Ascending aorta (tissue), 2 donors: Measurements from ENCODE around the gene CLCN5. TPM values are rescaled to one million over a fixed set of nuclear protein-coding genes. Genes with fewer than 3 reads are reported as not detected.

ENCODE experiments used
- DNase-seq, 2 donors: peaks; one replicate each; pipeline ENCODE4 v3.0.0-alpha.2; 2019; ENCODE audit warnings: low spot score in 2 of 2
- H3K27ac ChIP-seq, 2 donors: fragments of 200-600 bp; sonication (generic); one replicate each; pipeline ENCODE4 v1.5.1; 2016 to 2017; ENCODE audit warnings: mild to moderate bottlenecking in 1 of 2
- H3K27me3 ChIP-seq: fragments of 200-600 bp; sonication (generic); one replicate; pipeline ENCODE4 v1.5.1; 2017
- H3K36me3 ChIP-seq, 2 donors: fragments of 200-600 bp; sonication (generic); one replicate each; pipeline ENCODE4 v1.5.1; 2016
- H3K4me1 ChIP-seq, 2 donors: fragments of 200-600 bp; sonication (generic); one replicate each; pipeline ENCODE4 v1.5.1; 2016 to 2017; ENCODE audit warnings: mild to moderate bottlenecking in 1 of 2
- H3K4me3 ChIP-seq, 2 donors: fragments of 200-600 bp; sonication (generic); one replicate each; pipeline ENCODE4 v1.5.1; 2016 to 2017; ENCODE audit warnings: mild to moderate bottlenecking in 1 of 2
- H3K9me3 ChIP-seq, 2 donors: fragments of 200-600 bp; sonication (generic); one replicate each; pipeline ENCODE4 v1.5.1; 2016
- intact Hi-C: fragments of 100-400 bp; cut with DNase I; formaldehyde crosslinking; loops from one replicate; pipeline ENCODE4 v1.15.1; 2023
- total RNA-seq: library from RNA; depleted of rRNA; stranded (reverse); fragments of >200 nt; gene quantifications from one replicate; pipeline ENCODE4 v1.1.0, GENCODE V29; 2016
- TF ChIP-seq, protein P1 (sequence below), 3 experiments: fragments of 200-600 bp in 2 of 3; fragments of 450-650 bp in 1 of 3; sonication (generic) in 2 of 3; IDR thresholded peaks; one replicate each; pipeline ENCODE4 v1.5.1; 2016 to 2019; ENCODE audit warnings: antibody characterized with exemption in 3 of 3, mild to moderate bottlenecking in 1 of 3, moderate library complexity in 1 of 3

The CLCN5 gene
- total RNA-seq, 1 donor from 2014 or later = 2.0 TPM

DNA sequence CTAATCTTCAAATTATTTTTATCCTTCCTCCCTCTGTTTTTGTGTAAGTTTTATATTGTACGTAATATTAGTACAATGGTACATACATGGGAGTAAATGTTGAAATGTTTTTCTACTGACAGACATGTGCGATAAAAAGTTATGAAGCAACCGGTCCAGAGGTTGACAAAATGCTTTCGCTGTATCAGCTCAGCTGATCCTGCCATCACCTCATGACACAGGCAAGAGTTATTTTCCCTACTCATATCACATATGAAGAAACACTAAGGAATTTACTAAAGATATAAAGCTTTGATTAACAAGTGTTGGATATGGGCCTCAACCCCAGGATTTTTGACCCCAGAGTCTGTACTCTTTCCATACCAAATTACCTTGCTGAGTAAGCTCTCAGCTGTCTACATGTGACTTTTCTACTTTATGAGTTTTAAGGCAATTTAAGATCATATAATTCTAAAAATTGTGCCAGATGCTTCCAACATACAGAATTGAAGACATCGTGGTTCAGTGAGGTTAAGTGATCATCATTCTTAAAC lies 50.0 kb downstream of the CLCN5 start:
- H3K4me1 ChIP-seq = no peaks in the 10 kb centered on the region
- intact Hi-C loops = no loop called here
- no peak overlapping the region for H3K4me3 ChIP-seq
- no peak overlapping the region for H3K27ac ChIP-seq
- TF ChIP-seq, protein P1, sequence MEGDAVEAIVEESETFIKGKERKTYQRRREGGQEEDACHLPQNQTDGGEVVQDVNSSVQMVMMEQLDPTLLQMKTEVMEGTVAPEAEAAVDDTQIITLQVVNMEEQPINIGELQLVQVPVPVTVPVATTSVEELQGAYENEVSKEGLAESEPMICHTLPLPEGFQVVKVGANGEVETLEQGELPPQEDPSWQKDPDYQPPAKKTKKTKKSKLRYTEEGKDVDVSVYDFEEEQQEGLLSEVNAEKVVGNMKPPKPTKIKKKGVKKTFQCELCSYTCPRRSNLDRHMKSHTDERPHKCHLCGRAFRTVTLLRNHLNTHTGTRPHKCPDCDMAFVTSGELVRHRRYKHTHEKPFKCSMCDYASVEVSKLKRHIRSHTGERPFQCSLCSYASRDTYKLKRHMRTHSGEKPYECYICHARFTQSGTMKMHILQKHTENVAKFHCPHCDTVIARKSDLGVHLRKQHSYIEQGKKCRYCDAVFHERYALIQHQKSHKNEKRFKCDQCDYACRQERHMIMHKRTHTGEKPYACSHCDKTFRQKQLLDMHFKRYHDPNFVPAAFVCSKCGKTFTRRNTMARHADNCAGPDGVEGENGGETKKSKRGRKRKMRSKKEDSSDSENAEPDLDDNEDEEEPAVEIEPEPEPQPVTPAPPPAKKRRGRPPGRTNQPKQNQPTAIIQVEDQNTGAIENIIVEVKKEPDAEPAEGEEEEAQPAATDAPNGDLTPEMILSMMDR (IDR thresholded peaks at IDR 0.05) = no peak
- H3K36me3 ChIP-seq = no peaks in the 10 kb centered on the region
- no peak for DNase-seq
- H3K27me3 ChIP-seq = no peaks in the 10 kb centered on the region
- H3K9me3 ChIP-seq = peaks cover 0 to 7% of the 10 kb centered on the region in 2 donors

DNA sequence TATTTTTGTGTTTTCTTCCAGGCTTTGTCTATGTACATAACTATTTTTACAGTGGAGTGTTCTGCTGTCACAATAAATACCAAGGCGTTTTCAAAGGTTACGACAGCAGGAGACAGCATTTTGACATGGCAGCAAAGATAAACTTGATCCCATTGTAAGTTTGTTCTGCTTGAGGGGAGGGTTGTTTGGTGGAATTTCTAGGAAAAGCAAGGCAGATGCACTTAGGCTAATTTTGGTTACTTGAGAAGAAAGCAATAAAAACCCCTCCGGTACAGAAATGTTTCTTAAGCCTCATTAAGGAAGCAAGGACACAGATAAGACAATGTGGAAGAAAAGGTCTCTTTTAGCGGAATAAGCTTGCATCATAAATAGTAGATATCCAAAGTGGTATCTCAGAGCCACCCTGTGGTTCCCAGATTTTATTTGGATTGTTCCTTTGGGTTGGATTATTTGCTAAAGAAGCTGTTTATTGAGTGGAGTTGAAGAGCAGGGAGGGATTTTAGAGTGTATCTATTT lies 54.3 kb downstream of the CLCN5 start:
- Histone ChIP-seq H3K27me3 (no peaks in the 10 kb centered on the region), H3K9me3 (no peaks in the 10 kb centered on the region), H3K36me3 (no peaks in the 10 kb centered on the region), H3K4me1 (no peaks in the 10 kb centered on the region), H3K27ac (no peak overlapping the region), H3K4me3 (no peak overlapping the region)
- TF ChIP-seq, protein P1 (IDR thresholded peaks at IDR 0.05) = no peak
- intact Hi-C loops = no loop called here
- DNase-seq = no peak

DNA sequence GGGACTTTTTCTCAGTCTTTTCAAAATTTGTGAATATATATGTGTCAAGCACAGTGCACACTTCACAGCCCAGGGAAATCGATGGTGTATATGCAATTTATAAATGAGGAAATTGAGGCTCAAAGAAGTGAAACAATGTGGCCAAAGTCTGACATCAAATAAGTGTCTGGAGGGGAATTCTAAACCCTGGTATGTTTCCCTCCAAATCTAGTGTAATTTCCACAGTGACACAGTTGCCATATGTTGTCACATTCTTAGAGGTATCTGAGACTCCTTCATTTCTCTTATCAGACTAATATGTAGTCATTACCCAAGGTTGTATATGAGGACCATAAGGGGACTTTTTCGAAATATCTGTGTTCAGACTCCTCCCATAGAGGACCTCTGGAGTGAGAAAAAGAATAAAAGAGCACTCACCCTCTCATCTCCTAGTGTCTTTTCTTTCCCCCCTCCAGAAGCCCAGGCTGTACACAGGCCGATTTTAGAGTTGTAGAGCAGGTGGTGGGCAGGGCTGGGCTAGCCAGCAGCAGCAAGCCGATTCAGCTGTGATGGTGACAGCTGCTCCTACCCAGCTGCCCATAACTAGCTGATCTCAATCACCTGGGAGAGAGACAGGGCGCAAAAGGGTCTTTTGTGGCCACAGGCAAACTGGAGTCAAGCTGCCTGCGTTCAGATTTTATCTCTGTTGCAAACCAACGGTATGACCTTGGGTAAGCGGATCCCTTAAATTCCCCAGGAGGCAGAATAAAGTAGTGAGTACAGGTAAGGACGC lies 55.1 kb downstream of the CLCN5 start:
- no peaks in the 10 kb centered on the region for H3K36me3 ChIP-seq
- H3K4me1 ChIP-seq = no peaks in the 10 kb centered on the region
- no peak overlapping the region for H3K4me3 ChIP-seq
- H3K27ac ChIP-seq = no peak overlapping the region
- intact Hi-C loops = no loop called here
- DNase-seq = no peak
- H3K9me3 ChIP-seq = no peaks in the 10 kb centered on the region
- TF ChIP-seq, protein P1 (IDR thresholded peaks at IDR 0.05) = no peak
- no peaks in the 10 kb centered on the region for H3K27me3 ChIP-seq

DNA sequence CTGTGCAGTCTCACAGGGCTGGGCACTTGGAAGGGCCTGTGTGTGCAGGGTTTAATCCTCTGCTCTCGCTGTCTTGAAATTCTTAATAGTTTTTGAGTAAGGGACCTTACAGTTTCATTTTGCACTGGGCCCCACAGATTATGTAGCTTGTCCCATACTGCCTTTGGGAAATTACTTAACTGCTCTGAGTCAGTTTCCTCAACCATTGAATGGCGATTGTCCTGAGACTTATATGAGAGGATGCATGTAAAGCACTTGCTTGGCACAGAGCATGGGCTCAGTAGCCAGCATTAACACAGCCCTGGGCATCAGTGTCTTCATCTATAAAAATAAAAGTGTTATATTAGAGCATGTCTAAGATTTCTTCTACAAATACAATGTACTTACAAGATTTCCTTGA lies 55.8 kb downstream of the CLCN5 start:
- TF ChIP-seq, protein P1 (IDR thresholded peaks at IDR 0.05) = no peak
- no peaks in the 10 kb centered on the region for H3K36me3 ChIP-seq
- H3K9me3 ChIP-seq = no peaks in the 10 kb centered on the region
- no peak for DNase-seq
- no peaks in the 10 kb centered on the region for H3K4me1 ChIP-seq
- H3K27me3 ChIP-seq = no peaks in the 10 kb centered on the region
- no peak overlapping the region for H3K4me3 ChIP-seq
- H3K27ac ChIP-seq = no peak overlapping the region
- intact Hi-C loops = no loop called here

DNA sequence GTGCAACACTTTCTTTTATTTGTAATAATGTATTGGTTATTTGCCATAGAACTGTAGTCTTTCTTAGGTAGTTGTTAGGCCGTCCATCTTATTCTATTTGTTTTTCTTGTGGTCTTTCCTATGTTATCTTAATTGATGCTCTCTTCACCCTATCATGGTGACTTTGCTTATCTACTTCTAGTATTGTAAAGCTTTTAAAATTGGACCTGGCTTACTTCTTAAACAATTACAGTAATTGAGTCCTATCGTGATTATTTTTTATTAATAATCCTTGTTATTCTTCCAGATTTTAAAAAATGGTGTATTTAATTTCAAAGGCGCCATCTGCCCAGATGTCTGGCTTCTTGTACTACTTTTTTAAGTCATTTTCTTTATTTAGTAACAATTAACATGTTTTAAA lies 63.7 kb downstream of the CLCN5 start:
- H3K27me3 ChIP-seq = no peaks in the 10 kb centered on the region
- TF ChIP-seq, protein P1 (IDR thresholded peaks at IDR 0.05) = no peak
- H3K9me3 ChIP-seq = no peaks in the 10 kb centered on the region
- no peak overlapping the region for H3K27ac ChIP-seq
- no peaks in the 10 kb centered on the region for H3K4me1 ChIP-seq
- H3K36me3 ChIP-seq = no peaks in the 10 kb centered on the region
- no peak for DNase-seq
- intact Hi-C loops = no loop called here
- H3K4me3 ChIP-seq = no peak overlapping the region
